Glutamatergic neuron (in vitro differentiated cells): ENCODE measurements around the gene COLEC12. TPM values are rescaled to one million over a fixed set of nuclear protein-coding genes. Genes with fewer than 3 reads are reported as not detected.

Experiments
- DNase-seq: peaks from one replicate; pipeline ENCODE4 v3.0.0; 2022
- H3K27ac Mint-ChIP-seq: one replicate; pipeline ENCODE4 v1.8.0; 2020; ENCODE audit warnings: mild to moderate bottlenecking, mixed read lengths, inconsistent platforms; ENCODE audit not compliant: unreplicated experiment
- H3K27me3 Mint-ChIP-seq: one replicate; pipeline ENCODE4 v1.8.0; 2020; ENCODE audit warnings: mild to moderate bottlenecking, moderate library complexity, mixed read lengths, inconsistent platforms; ENCODE audit not compliant: unreplicated experiment
- H3K36me3 Mint-ChIP-seq: one replicate; pipeline ENCODE4 v1.8.0; 2020; ENCODE audit warnings: mild to moderate bottlenecking, mixed read lengths, inconsistent platforms; ENCODE audit not compliant: unreplicated experiment
- H3K4me1 Mint-ChIP-seq: one replicate; pipeline ENCODE4 v1.8.0; 2020; ENCODE audit warnings: mild to moderate bottlenecking, low read depth, mixed read lengths, inconsistent platforms; ENCODE audit not compliant: unreplicated experiment
- H3K4me3 Mint-ChIP-seq: one replicate; pipeline ENCODE4 v1.8.0; 2020; ENCODE audit warnings: mild to moderate bottlenecking, mixed read lengths, inconsistent platforms; ENCODE audit not compliant: unreplicated experiment
- H3K9me3 Mint-ChIP-seq: one replicate; pipeline ENCODE4 v1.8.0; 2020; ENCODE audit warnings: mild to moderate bottlenecking, moderate library complexity, mixed read lengths, inconsistent platforms; ENCODE audit not compliant: unreplicated experiment
- total RNA-seq: library from RNA; stranded (reverse); fragmentation: NEBNext Ultra II Directional; extraction: Animal tissue kit (Norgen Biotek cat#: 25700); gene quantifications from one replicate; pipeline ENCODE4 v1.2.1, GENCODE V29; 2021; ENCODE audit not compliant: unreplicated experiment
- TF ChIP-seq, protein P1 (sequence below): fragments of 200-600 bp; sonication (generic); IDR thresholded peaks from one replicate; pipeline ENCODE4 v1.5.0; 2021; ENCODE audit not compliant: partially characterized antibody, unreplicated experiment

Gene COLEC12
- total RNA-seq, 1 donor from 2014 or later = 0.20 TPM

DNA sequence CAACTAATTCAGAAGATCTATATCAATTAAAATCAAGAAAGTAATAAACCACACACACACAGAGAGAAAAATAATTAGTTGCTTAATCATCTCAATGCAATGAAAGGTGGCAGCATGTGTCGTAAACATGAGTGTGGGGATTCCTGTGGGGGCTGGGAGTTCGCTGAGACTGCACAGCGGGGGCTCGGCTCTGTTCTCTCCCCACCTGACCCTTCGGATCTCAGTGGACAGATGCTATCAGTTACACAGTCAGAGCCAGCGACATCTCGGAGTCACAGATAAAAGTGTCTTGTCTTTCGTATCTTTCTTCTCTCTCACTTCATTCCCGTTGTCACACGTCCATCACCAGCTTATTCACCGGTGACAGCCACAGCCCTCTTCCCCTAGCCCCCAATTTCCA, 37.1 kb downstream of the COLEC12 start:
- TF ChIP-seq, protein P1, sequence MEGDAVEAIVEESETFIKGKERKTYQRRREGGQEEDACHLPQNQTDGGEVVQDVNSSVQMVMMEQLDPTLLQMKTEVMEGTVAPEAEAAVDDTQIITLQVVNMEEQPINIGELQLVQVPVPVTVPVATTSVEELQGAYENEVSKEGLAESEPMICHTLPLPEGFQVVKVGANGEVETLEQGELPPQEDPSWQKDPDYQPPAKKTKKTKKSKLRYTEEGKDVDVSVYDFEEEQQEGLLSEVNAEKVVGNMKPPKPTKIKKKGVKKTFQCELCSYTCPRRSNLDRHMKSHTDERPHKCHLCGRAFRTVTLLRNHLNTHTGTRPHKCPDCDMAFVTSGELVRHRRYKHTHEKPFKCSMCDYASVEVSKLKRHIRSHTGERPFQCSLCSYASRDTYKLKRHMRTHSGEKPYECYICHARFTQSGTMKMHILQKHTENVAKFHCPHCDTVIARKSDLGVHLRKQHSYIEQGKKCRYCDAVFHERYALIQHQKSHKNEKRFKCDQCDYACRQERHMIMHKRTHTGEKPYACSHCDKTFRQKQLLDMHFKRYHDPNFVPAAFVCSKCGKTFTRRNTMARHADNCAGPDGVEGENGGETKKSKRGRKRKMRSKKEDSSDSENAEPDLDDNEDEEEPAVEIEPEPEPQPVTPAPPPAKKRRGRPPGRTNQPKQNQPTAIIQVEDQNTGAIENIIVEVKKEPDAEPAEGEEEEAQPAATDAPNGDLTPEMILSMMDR = no peak
- no peaks in the 10 kb centered on the region for H3K36me3 Mint-ChIP-seq
- H3K27ac Mint-ChIP-seq = no peak overlapping the region
- peaks cover 16% of the 10 kb centered on the region for H3K4me1 Mint-ChIP-seq
- H3K9me3 Mint-ChIP-seq = peaks cover 3% of the 10 kb centered on the region
- peak overlapping the region; percentile 6 for H3K4me3 Mint-ChIP-seq
- no peaks in the 10 kb centered on the region for H3K27me3 Mint-ChIP-seq
- no peak for DNase-seq

DNA sequence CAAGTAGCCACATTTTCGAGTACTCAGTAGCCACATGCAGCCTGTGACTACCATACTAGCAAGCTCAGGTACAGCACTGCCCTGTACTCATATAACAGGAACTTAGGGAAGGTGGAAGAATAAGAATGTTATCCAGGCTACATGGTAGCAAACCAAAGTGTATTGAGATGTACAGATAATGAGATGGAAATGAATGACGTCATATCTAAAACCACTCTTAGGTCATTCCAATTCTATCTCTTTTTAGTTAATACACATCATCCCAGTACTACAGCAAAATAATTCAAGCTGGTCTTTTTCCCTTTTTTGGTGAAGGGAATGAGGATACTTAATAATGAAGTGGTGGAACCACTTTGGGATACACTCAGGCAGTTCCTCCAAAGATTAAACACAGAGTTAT, 38.7 kb downstream of the COLEC12 start:
- H3K27ac Mint-ChIP-seq = no peak overlapping the region
- no peaks in the 10 kb centered on the region for H3K27me3 Mint-ChIP-seq
- no peak for DNase-seq
- peaks cover 3% of the 10 kb centered on the region for H3K9me3 Mint-ChIP-seq
- H3K36me3 Mint-ChIP-seq = no peaks in the 10 kb centered on the region
- peaks cover 26% of the 10 kb centered on the region for H3K4me1 Mint-ChIP-seq
- TF ChIP-seq, protein P1 = no peak
- H3K4me3 Mint-ChIP-seq = no peak overlapping the region

- no peak overlapping the region for H3K4me3 Mint-ChIP-seq
- no peaks in the 10 kb centered on the region for H3K36me3 Mint-ChIP-seq
- peaks cover 3% of the 10 kb centered on the region for H3K9me3 Mint-ChIP-seq
- H3K27ac Mint-ChIP-seq = no peak overlapping the region
- peaks cover 30% of the 10 kb centered on the region for H3K4me1 Mint-ChIP-seq
- DNase-seq = no peak
- TF ChIP-seq, protein P1 = no peak
- no peaks in the 10 kb centered on the region for H3K27me3 Mint-ChIP-seq
Measured at GRCh38 chr18:460791-461190, 39.7 kb downstream of the COLEC12 start.

DNA sequence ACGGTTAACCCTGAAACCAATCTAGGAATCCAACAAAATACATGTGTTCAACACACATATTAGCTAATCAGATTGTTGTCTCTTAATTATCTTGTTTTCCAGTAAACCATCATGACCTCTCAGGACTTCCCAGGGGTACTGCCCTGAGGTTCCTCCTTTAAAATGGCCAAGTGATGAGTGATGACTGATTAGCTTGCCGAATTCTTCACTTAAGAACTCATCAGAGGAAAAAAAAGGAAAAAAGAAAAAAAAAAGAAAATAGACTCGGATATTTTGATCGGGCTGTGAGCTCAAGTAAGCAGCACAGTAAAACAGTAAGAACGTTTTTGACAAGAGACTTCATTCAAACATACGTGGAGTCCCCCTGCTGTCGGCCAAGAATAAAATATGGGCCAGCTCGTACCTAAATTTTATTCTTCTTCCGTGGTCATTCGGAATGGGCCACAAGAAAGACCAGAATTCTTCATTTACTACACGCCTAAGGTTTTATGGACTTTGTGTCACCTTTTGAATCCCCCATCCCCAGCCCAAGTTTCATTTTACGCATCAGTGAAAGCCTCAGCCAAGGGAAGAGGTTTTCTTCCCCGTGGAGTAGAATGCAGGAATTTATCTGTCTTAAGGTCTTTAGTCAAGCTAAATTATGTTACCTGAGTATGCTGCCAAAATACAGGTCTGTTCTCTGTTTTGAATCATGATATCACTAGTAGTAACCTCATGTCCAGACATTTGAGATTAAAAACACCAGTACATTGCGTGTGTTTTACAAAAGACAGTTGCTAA, 40.5 kb downstream of the COLEC12 start:
- TF ChIP-seq, protein P1 = no peak
- Mint-ChIP-seq H3K4me3 (no peak overlapping the region), H3K36me3 (no peaks in the 10 kb centered on the region), H3K4me1 (peaks cover 30% of the 10 kb centered on the region), H3K27me3 (no peaks in the 10 kb centered on the region), H3K9me3 (peaks cover 3% of the 10 kb centered on the region), H3K27ac (no peak overlapping the region)
- no peak for DNase-seq
